ENCODE data around the gene RAPGEF5. TPM values are rescaled to one million over a fixed set of nuclear protein-coding genes. Genes with fewer than 3 reads are reported as not detected.
A peak's percentile ranks its signal among the peaks of the same experiment; 100 is the strongest.

Gene RAPGEF5
- total and polyA plus RNA-seq, 4 donors, result 16.1 to 308 (median 61.4) TPM

DNA sequence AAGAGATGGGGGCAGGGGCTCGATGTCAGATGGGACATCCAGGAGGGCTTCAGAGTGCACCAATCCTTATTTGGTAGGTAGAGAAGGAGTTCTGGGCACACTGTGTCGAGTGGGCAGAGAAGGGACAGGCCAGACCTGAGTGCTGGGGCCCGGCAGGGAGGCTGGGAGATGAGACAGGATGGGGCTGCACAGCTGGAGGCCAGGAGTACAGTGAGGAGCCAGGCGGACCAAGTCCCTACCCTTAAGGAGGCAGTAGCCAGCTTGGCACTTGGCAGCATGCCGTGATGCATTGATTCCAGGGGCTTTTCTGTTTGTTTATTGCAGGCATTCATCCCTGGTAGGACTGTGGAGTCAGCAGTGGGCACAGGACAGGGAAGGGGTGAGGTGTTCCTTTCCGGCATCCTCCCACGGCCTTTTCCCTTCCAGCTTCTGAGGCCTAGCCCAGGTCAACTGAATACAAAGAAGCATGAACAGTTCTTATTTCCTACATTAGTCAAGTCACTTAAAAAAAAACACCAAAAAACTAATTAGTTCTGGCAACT lies 242.4 kb downstream of the RAPGEF5 start:
- H3K27ac ChIP-seq (ENCODE audit: low read depth in 1 of 2, low read length in 1 of 2), result peak overlapping the region in 1 of 2 donors; percentile 34
- WGBS, 2 donors, result 66 to 72% methylated on average over 7 of the region's 7 CpGs
- DNase-seq, result no peak

GRCh38 chr7:22113041-22113440 lies 243.9 kb downstream of the RAPGEF5 start:
- WGBS, 2 donors, result 76 to 93% methylated on average over 3 of the region's 3 CpGs
- no peaks in the 10 kb centered on the region for H3K4me1 ChIP-seq (ENCODE audit: control insufficient read depth in 5 of 5, insufficient read depth in 5 of 5, low read length in 5 of 5)
- no peak for ATAC-seq (ENCODE audit: insufficient read depth, low FRiP score)
- TF ChIP-seq, protein P1, sequence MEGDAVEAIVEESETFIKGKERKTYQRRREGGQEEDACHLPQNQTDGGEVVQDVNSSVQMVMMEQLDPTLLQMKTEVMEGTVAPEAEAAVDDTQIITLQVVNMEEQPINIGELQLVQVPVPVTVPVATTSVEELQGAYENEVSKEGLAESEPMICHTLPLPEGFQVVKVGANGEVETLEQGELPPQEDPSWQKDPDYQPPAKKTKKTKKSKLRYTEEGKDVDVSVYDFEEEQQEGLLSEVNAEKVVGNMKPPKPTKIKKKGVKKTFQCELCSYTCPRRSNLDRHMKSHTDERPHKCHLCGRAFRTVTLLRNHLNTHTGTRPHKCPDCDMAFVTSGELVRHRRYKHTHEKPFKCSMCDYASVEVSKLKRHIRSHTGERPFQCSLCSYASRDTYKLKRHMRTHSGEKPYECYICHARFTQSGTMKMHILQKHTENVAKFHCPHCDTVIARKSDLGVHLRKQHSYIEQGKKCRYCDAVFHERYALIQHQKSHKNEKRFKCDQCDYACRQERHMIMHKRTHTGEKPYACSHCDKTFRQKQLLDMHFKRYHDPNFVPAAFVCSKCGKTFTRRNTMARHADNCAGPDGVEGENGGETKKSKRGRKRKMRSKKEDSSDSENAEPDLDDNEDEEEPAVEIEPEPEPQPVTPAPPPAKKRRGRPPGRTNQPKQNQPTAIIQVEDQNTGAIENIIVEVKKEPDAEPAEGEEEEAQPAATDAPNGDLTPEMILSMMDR (IDR thresholded peaks at IDR 0.05; ENCODE audit: control extremely low read depth, extremely low read depth), result no peak
- no peak for DNase-seq
- H3K27ac ChIP-seq (ENCODE audit: low read depth in 1 of 2, low read length in 1 of 2), result no peak overlapping the region
- H3K36me3 ChIP-seq (ENCODE audit: control insufficient read depth in 4 of 4, insufficient read depth in 4 of 4, low read length in 4 of 4), result peaks cover 0 to 8% (median 0%) of the 10 kb centered on the region in 4 donors
- H3K9me3 ChIP-seq (ENCODE audit: control insufficient read depth in 4 of 4, insufficient read depth in 3 of 4, low read length in 3 of 4), result peaks cover 0 to 2% (median 0%) of the 10 kb centered on the region in 4 donors
- H3K4me3 ChIP-seq, result no peak overlapping the region
- no peak overlapping the region for H3K9ac ChIP-seq (ENCODE audit: insufficient read depth in 1 of 2, low read length in 2 of 2)
- no peaks in the 10 kb centered on the region for H3K27me3 ChIP-seq (ENCODE audit: control insufficient read depth in 3 of 3, insufficient read depth in 3 of 3, low read length in 2 of 3)

More for the DNA sequence above, 242.4 kb downstream of the RAPGEF5 start:
- H3K36me3 ChIP-seq (ENCODE audit: control insufficient read depth in 4 of 4, insufficient read depth in 4 of 4, low read length in 4 of 4), result peaks cover 0 to 8% (median 0%) of the 10 kb centered on the region in 4 donors
- peaks cover 0 to 2% (median 0%) of the 10 kb centered on the region in 4 donors for H3K9me3 ChIP-seq (ENCODE audit: control insufficient read depth in 4 of 4, insufficient read depth in 3 of 4, low read length in 3 of 4)
- H3K4me3 ChIP-seq, result no peak overlapping the region
- H3K4me1 ChIP-seq (ENCODE audit: control insufficient read depth in 5 of 5, insufficient read depth in 5 of 5, low read length in 5 of 5), result no peaks in the 10 kb centered on the region
- ATAC-seq (ENCODE audit: insufficient read depth, low FRiP score), result no peak
- TF ChIP-seq, protein P1 (IDR thresholded peaks at IDR 0.05; ENCODE audit: control extremely low read depth, extremely low read depth), result no peak
- no peak overlapping the region for H3K9ac ChIP-seq (ENCODE audit: insufficient read depth in 1 of 2, low read length in 2 of 2)
- H3K27me3 ChIP-seq (ENCODE audit: control insufficient read depth in 3 of 3, insufficient read depth in 3 of 3, low read length in 2 of 3), result no peaks in the 10 kb centered on the region

DNA sequence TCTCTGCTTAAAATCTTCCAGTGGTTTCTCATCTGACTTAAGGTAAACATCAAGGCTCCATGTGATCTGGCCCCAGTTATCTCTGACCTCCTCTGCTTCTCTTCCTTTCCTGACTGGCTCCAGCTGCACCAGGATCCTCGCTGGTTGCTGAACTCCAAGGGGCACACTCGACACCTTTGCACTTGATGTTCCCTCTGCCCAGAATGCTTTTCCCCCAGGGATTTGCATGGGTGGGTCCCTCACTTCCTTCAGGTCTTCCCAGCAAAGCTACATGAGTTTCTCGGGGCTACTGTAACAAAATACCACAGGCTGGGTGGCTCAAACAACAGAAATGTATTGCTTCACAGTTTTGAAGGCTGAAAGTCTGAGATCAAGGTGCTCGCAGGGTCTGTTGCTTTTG lies 245.3 kb downstream of the RAPGEF5 start:
- no peak overlapping the region for H3K4me3 ChIP-seq
- ATAC-seq (ENCODE audit: insufficient read depth, low FRiP score) (no peak), DNase-seq (no peak)
- H3K36me3 ChIP-seq (ENCODE audit: control insufficient read depth in 4 of 4, insufficient read depth in 4 of 4, low read length in 4 of 4), result peaks cover 0 to 3% (median 0%) of the 10 kb centered on the region in 4 donors
- H3K9ac ChIP-seq (ENCODE audit: insufficient read depth in 1 of 2, low read length in 2 of 2), result no peak overlapping the region
- H3K9me3 ChIP-seq (ENCODE audit: control insufficient read depth in 4 of 4, insufficient read depth in 3 of 4, low read length in 3 of 4), result no peaks in the 10 kb centered on the region
- H3K27me3 ChIP-seq (ENCODE audit: control insufficient read depth in 3 of 3, insufficient read depth in 3 of 3, low read length in 2 of 3), result no peaks in the 10 kb centered on the region
- H3K27ac ChIP-seq (ENCODE audit: low read depth in 1 of 2, low read length in 1 of 2), result no peak overlapping the region
- no peaks in the 10 kb centered on the region for H3K4me1 ChIP-seq (ENCODE audit: control insufficient read depth in 5 of 5, insufficient read depth in 5 of 5, low read length in 5 of 5)
- WGBS, 2 donors, result 81 to 87% methylated on average over 4 of the region's 4 CpGs
- TF ChIP-seq, protein P1 (IDR thresholded peaks at IDR 0.05; ENCODE audit: control extremely low read depth, extremely low read depth), result no peak

GRCh38 chr7:22110881-22111280 lies 246.1 kb downstream of the RAPGEF5 start:
- no peak overlapping the region for H3K9ac ChIP-seq (ENCODE audit: insufficient read depth in 1 of 2, low read length in 2 of 2)
- H3K27ac ChIP-seq (ENCODE audit: low read depth in 1 of 2, low read length in 1 of 2), result no peak overlapping the region
- no peaks in the 10 kb centered on the region for H3K4me1 ChIP-seq (ENCODE audit: control insufficient read depth in 5 of 5, insufficient read depth in 5 of 5, low read length in 5 of 5)
- ATAC-seq (ENCODE audit: insufficient read depth, low FRiP score) (no peak), DNase-seq (no peak)
- H3K36me3 ChIP-seq (ENCODE audit: control insufficient read depth in 4 of 4, insufficient read depth in 4 of 4, low read length in 4 of 4), result peaks cover 0 to 3% (median 0%) of the 10 kb centered on the region in 4 donors
- TF ChIP-seq, protein P1 (IDR thresholded peaks at IDR 0.05; ENCODE audit: control extremely low read depth, extremely low read depth), result no peak
- H3K9me3 ChIP-seq (ENCODE audit: control insufficient read depth in 4 of 4, insufficient read depth in 3 of 4, low read length in 3 of 4), result no peaks in the 10 kb centered on the region
- 46 to 64% methylated on average over 4 of the region's 4 CpGs for WGBS, 2 donors
- H3K27me3 ChIP-seq (ENCODE audit: control insufficient read depth in 3 of 3, insufficient read depth in 3 of 3, low read length in 2 of 3), result no peaks in the 10 kb centered on the region
- H3K4me3 ChIP-seq, result no peak overlapping the region

All from lung (tissue), 12 donors.